HL-60 (cell line): ENCODE results near the gene EVI5.

ENCODE experiments used
- DNase-seq, 2 experiments: peaks; one replicate each; pipeline ENCODE4 v3.0.0-alpha.2; 2010 to 2020; ENCODE audit warnings: low read depth in 1 of 2, low spot score in 1 of 2
- H3K27ac ChIP-seq: fragments of 250-450 bp; sonication (Bioruptor Pico); replicated peaks from 2 replicates; pipeline ENCODE4 v1.5.1; 2020; ENCODE audit warnings: mild to moderate bottlenecking, moderate library complexity
- H3K27me3 ChIP-seq: fragments of 250-450 bp; sonication (Bioruptor Pico); 2 replicates; pipeline ENCODE4 v1.5.1; 2021; ENCODE audit warnings: mild to moderate bottlenecking, moderate library complexity; ENCODE audit not compliant: insufficient read depth, poor library complexity, severe bottlenecking
- H3K4me3 ChIP-seq: replicated peaks from 2 replicates; pipeline ENCODE4 v1.5.1; 2011; ENCODE audit warnings: mild to moderate bottlenecking, control low read depth, low read length; ENCODE audit not compliant: insufficient read depth
- GABPA ChIP-seq: IDR thresholded peaks from 2 replicates; pipeline ENCODE4 v1.6.1; 2012; ENCODE audit warnings: low read depth
- POLR2AphosphoS5 ChIP-seq: IDR thresholded peaks from 2 replicates; pipeline ENCODE4 v1.6.1; 2012; ENCODE audit warnings: low read depth
- SPI1 ChIP-seq: IDR thresholded peaks from 2 replicates; pipeline ENCODE4 v1.6.1; 2012; ENCODE audit warnings: low read depth, mild to moderate bottlenecking, borderline replicate concordance
- TF ChIP-seq, protein P1 (sequence below): IDR thresholded peaks from one replicate; pipeline ENCODE4 v1.5.1; 2011; ENCODE audit warnings: low read length, control low read depth, inconsistent platforms; ENCODE audit not compliant: insufficient read depth
- TF ChIP-seq, protein P2 (sequence below): IDR thresholded peaks from 2 replicates; pipeline ENCODE4 v1.6.1; 2012; ENCODE audit warnings: low read depth; ENCODE audit not compliant: insufficient replicate concordance

Gene EVI5

DNA sequence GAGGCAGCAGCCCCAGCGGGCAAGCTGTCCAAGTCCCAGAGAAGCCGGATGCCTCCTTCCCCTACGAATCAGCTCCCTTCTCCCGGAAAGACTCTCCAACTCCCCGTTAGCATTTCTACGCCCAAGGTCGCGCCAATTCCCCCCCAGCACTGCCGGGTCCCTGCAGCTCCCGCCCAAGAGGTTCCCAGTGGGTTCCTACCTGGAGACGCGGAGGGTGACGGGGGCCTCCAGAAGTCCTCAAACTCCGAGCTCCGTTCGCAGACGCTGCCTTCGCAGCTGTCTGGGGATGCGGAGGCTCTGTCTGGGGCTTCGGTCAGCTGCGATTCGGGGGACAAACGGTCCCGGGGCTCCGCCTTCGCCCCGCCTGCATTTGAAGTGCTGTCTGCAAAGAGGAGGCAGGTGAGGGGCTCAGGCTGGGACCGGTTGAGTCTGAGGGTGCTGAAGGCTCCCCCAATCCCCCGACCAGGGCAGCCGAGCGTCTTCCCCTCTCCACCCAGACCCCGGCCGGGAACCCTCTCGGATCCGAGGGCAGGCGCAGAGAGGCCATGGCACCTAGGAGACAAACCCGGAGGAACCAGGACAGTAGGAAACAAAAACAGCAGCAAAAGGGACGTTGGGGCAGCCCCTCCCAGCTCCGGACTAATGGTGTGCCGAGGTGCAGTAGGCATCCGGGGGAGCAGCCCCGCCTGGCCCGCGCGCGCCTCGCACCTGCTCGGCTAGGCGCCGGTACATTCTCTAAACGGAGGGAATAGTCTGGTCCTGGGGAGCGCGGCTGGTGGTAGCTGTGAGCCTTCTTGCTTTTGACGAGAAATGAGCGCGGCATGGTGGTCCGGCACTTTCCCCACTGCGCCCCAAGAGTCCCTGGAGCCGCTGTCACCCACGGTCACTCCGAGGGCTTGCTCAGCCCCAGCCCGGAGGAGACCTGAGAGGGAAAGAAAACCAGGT lies 302.0 kb downstream of the EVI5 start:
- Histone ChIP-seq H3K27me3 (no peaks in the 10 kb centered on the region), H3K27ac (peak overlapping the region; percentile 99), H3K4me3 (peak overlapping the region; percentile 73)
- DNase-seq = no peak
- TF ChIP-seq, protein P1, sequence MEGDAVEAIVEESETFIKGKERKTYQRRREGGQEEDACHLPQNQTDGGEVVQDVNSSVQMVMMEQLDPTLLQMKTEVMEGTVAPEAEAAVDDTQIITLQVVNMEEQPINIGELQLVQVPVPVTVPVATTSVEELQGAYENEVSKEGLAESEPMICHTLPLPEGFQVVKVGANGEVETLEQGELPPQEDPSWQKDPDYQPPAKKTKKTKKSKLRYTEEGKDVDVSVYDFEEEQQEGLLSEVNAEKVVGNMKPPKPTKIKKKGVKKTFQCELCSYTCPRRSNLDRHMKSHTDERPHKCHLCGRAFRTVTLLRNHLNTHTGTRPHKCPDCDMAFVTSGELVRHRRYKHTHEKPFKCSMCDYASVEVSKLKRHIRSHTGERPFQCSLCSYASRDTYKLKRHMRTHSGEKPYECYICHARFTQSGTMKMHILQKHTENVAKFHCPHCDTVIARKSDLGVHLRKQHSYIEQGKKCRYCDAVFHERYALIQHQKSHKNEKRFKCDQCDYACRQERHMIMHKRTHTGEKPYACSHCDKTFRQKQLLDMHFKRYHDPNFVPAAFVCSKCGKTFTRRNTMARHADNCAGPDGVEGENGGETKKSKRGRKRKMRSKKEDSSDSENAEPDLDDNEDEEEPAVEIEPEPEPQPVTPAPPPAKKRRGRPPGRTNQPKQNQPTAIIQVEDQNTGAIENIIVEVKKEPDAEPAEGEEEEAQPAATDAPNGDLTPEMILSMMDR = no peak
- TF ChIP-seq POLR2AphosphoS5 = peak; percentile 46

DNA sequence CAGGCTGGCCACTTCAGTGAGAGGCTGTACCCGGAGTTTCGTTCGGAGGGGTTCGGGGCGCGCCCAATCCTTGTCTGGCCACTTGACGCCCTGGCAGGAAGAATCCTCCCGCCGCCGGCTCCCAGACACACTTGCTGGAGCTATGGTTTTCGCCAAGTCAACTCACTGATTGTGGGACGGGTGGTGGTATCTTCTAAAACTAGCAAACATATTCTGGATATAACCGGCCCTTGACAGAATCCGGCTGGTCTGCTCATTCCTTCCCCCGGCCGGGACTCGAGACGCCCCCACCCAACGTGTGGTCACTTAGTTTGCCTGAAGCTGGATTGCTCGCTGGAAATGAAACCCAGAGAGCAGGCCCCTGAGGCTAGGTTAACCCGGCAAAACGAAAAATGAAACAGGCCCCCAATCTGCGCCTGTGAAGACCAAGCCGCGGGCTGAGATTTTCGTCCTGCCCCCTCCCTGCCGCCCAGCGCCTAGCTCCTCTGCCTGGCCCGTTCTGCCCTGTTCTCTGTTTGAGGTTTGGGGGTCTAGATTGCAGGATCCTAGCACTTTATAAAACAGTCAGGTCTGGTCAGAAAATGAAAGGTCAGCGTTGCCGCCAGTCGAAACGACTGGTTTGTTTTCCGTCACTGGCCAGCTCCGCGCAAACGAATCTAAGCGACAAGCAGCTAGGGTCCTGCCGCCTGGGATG lies 302.8 kb downstream of the EVI5 start:
- peak in 1 of 2 experiments; percentile 45 for DNase-seq
- Histone ChIP-seq H3K27ac (peak overlapping the region; percentile 99), H3K4me3 (peak overlapping the region; percentile 73), H3K27me3 (no peaks in the 10 kb centered on the region)
- TF ChIP-seq SPI1 (no peak), POLR2AphosphoS5 (peak; percentile 63)

DNA sequence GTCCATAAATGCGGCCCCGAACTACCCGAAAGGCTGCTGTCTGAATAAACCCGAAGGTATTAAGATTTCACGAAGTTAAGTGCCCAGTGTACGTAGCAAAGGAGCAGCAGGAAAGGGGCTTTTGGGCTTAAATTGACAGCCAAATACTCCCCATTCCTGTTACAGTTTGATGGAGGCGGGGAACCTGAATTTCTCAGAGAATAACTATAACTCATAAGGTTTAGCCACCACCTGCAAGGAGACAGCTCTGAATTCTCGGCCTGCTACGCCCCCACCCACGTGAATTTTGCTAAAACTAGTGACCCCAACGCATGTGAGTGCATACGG lies 303.3 kb downstream of the EVI5 start:
- Histone ChIP-seq H3K4me3 (peak overlapping the region; percentile 73), H3K27me3 (no peaks in the 10 kb centered on the region), H3K27ac (peak overlapping the region; percentile 99)
- no peak for DNase-seq
- TF ChIP-seq, protein P1 = no peak
- TF ChIP-seq GABPA = no peak
- no peak for TF ChIP-seq SPI1
- no peak for TF ChIP-seq POLR2AphosphoS5
- TF ChIP-seq, protein P2, sequence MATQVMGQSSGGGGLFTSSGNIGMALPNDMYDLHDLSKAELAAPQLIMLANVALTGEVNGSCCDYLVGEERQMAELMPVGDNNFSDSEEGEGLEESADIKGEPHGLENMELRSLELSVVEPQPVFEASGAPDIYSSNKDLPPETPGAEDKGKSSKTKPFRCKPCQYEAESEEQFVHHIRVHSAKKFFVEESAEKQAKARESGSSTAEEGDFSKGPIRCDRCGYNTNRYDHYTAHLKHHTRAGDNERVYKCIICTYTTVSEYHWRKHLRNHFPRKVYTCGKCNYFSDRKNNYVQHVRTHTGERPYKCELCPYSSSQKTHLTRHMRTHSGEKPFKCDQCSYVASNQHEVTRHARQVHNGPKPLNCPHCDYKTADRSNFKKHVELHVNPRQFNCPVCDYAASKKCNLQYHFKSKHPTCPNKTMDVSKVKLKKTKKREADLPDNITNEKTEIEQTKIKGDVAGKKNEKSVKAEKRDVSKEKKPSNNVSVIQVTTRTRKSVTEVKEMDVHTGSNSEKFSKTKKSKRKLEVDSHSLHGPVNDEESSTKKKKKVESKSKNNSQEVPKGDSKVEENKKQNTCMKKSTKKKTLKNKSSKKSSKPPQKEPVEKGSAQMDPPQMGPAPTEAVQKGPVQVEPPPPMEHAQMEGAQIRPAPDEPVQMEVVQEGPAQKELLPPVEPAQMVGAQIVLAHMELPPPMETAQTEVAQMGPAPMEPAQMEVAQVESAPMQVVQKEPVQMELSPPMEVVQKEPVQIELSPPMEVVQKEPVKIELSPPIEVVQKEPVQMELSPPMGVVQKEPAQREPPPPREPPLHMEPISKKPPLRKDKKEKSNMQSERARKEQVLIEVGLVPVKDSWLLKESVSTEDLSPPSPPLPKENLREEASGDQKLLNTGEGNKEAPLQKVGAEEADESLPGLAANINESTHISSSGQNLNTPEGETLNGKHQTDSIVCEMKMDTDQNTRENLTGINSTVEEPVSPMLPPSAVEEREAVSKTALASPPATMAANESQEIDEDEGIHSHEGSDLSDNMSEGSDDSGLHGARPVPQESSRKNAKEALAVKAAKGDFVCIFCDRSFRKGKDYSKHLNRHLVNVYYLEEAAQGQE = peak; percentile 4

DNA sequence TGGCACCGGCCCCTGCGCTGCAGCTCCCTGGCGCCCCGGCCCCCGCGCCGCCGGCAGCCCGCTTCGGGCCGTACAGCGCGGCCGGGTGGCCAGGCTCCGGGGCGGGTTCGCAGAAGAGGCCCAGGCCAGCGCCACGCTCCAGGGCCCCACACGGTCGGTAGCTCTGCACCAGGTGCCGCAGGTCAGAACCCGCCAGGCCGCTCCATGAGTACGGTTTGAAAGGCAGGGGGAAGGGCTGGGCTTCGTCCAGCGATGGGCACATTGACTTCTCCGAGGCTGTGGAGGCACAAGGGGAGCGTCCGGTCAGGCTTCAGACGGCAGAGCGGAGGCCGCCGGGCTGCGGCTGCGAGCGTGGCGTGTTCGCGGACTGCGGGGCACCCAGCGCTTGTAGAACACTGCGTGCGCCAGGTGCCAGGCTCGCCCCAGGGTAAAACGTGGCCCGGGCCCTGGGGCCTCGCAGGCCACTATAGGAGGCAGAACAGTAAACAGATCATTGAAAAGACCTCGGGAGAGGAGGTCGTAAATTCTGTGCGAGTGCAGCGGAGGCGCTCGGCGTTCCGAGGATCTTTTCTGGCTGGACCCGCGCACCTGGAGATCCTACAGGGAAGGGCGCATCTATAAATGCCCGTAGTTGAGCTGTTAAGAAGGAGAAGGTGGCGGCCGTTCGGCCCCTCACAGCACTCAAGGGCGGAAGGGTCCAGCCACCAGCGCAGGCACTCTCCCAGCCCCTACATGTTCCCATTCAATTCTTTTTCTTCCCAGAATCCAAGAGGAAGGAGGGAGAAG lies 303.9 kb downstream of the EVI5 start:
- Histone ChIP-seq H3K4me3 (peak overlapping the region; percentile 73), H3K27ac (peak overlapping the region; percentile 99), H3K27me3 (no peaks in the 10 kb centered on the region)
- no peak for DNase-seq
- TF ChIP-seq, protein P1 = no peak
- TF ChIP-seq POLR2AphosphoS5 (peak; percentile 11), GABPA (no peak), SPI1 (no peak)
- TF ChIP-seq, protein P2 = peak; percentile 3
